ES-I3 (cell line): ENCODE measurements around the gene TOX2.

ENCODE experiments used
- H3K36me3 ChIP-seq: 2 replicates; pipeline ENCODE4 v1.6.1; 2013; ENCODE audit warnings: mild to moderate bottlenecking, low read length, control low read depth, moderate library complexity; ENCODE audit not compliant: insufficient read depth
- H3K4me1 ChIP-seq: 2 replicates; pipeline ENCODE4 v1.6.1; 2013; ENCODE audit warnings: mild to moderate bottlenecking, control low read depth, low read length; ENCODE audit not compliant: insufficient read depth
- H3K9ac ChIP-seq: 2 replicates; pipeline ENCODE4 v1.6.1; 2013; ENCODE audit warnings: low read depth, mild to moderate bottlenecking, low read length, moderate library complexity
- H3K9me3 ChIP-seq: 2 replicates; pipeline ENCODE4 v1.6.1; 2013; ENCODE audit warnings: mild to moderate bottlenecking, low read length, moderate library complexity; ENCODE audit not compliant: control insufficient read depth, insufficient read depth

Gene TOX2

GRCh38 chr20:43977252-43977651 is 62.6 kb downstream of the TOX2 start:
- no peaks in the 10 kb centered on the region for H3K36me3 ChIP-seq
- no peak overlapping the region for H3K9ac ChIP-seq
- no peaks in the 10 kb centered on the region for H3K4me1 ChIP-seq

GRCh38 chr20:43977962-43978361 is 63.3 kb downstream of the TOX2 start:
- Histone ChIP-seq H3K9ac (no peak overlapping the region), H3K4me1 (no peaks in the 10 kb centered on the region), H3K36me3 (no peaks in the 10 kb centered on the region), H3K9me3 (no peaks in the 10 kb centered on the region; the same call in 1 of the 2 replicates)

More at GRCh38 chr20:43977252-43977651, 62.6 kb downstream of the TOX2 start:
- no peaks in the 10 kb centered on the region; the same call in 1 of the 2 replicates for H3K9me3 ChIP-seq

- Histone ChIP-seq H3K9ac (no peak overlapping the region), H3K4me1 (peaks cover 3% of the 10 kb centered on the region; the same call in 1 of the 2 replicates), H3K9me3 (no peaks in the 10 kb centered on the region; the same call in 1 of the 2 replicates), H3K36me3 (no peaks in the 10 kb centered on the region)
Measured at GRCh38 chr20:43979576-43980105, 65.0 kb downstream of the TOX2 start.

- Histone ChIP-seq H3K9me3 (no peaks in the 10 kb centered on the region; the same call in 1 of the 2 replicates), H3K9ac (no peak overlapping the region), H3K36me3 (no peaks in the 10 kb centered on the region), H3K4me1 (peaks cover 10% of the 10 kb centered on the region; the same call in 1 of the 2 replicates)
Measured at GRCh38 chr20:43981540-43981939, 66.9 kb downstream of the TOX2 start.

- Histone ChIP-seq H3K4me1 (peaks cover 10% of the 10 kb centered on the region; the same call in 1 of the 2 replicates), H3K9ac (no peak overlapping the region), H3K9me3 (no peaks in the 10 kb centered on the region), H3K36me3 (no peaks in the 10 kb centered on the region)
Measured at GRCh38 chr20:43982016-43982415, 67.4 kb downstream of the TOX2 start.

GRCh38 chr20:43982886-43983285 is 68.2 kb downstream of the TOX2 start:
- peaks cover 10% of the 10 kb centered on the region; the same call in 1 of the 2 replicates for H3K4me1 ChIP-seq
- H3K9me3 ChIP-seq, result no peaks in the 10 kb centered on the region
- H3K36me3 ChIP-seq, result no peaks in the 10 kb centered on the region
- no peak overlapping the region for H3K9ac ChIP-seq

GRCh38 chr20:43983359-43983758 is 68.7 kb downstream of the TOX2 start:
- Histone ChIP-seq H3K9me3 (no peaks in the 10 kb centered on the region), H3K9ac (no peak overlapping the region), H3K4me1 (peaks cover 10% of the 10 kb centered on the region; the same call in 1 of the 2 replicates), H3K36me3 (no peaks in the 10 kb centered on the region)

- H3K36me3 ChIP-seq, result no peaks in the 10 kb centered on the region
- H3K9me3 ChIP-seq, result no peaks in the 10 kb centered on the region
Measured at GRCh38 chr20:43983904-43984361, 69.3 kb downstream of the TOX2 start.

GRCh38 chr20:43984587-43984986 is 69.9 kb downstream of the TOX2 start:
- Histone ChIP-seq H3K36me3 (no peaks in the 10 kb centered on the region), H3K9me3 (0 out of 2 replicates have a peak, but pooled peaks cover under 1% of the 10 kb centered on the region), H3K4me1 (peaks cover 10% of the 10 kb centered on the region; the same call in 1 of the 2 replicates), H3K9ac (no peak overlapping the region)

More at GRCh38 chr20:43983904-43984361, 69.3 kb downstream of the TOX2 start:
- H3K9ac ChIP-seq, result no peak overlapping the region
- peaks cover 10% of the 10 kb centered on the region; the same call in 1 of the 2 replicates for H3K4me1 ChIP-seq

GRCh38 chr20:43985121-43985520 is 70.5 kb downstream of the TOX2 start:
- Histone ChIP-seq H3K36me3 (no peaks in the 10 kb centered on the region), H3K9me3 (0 out of 2 replicates have a peak, but pooled peaks cover 3% of the 10 kb centered on the region), H3K4me1 (peaks cover 10% of the 10 kb centered on the region; the same call in 1 of the 2 replicates), H3K9ac (no peak overlapping the region)

GRCh38 chr20:43985608-43986316 is 71.1 kb downstream of the TOX2 start:
- Histone ChIP-seq H3K9me3 (0 out of 2 replicates have a peak, but pooled peaks cover 3% of the 10 kb centered on the region), H3K9ac (no peak overlapping the region), H3K36me3 (no peaks in the 10 kb centered on the region), H3K4me1 (peaks cover 10% of the 10 kb centered on the region; the same call in 1 of the 2 replicates)

- Histone ChIP-seq H3K9ac (no peak overlapping the region), H3K4me1 (peaks cover 10% of the 10 kb centered on the region; the same call in 1 of the 2 replicates), H3K9me3 (0 out of 2 replicates have a peak, but pooled peaks cover 3% of the 10 kb centered on the region), H3K36me3 (no peaks in the 10 kb centered on the region)
Measured at GRCh38 chr20:43987018-43987417, 72.4 kb downstream of the TOX2 start.

GRCh38 chr20:43987531-43987930 is 72.9 kb downstream of the TOX2 start:
- Histone ChIP-seq H3K9ac (no peak overlapping the region), H3K36me3 (no peaks in the 10 kb centered on the region), H3K9me3 (0 out of 2 replicates have a peak, but pooled peaks cover 3% of the 10 kb centered on the region), H3K4me1 (peaks cover 10% of the 10 kb centered on the region; the same call in 1 of the 2 replicates)

GRCh38 chr20:43988451-43988850 is 73.8 kb downstream of the TOX2 start:
- Histone ChIP-seq H3K9ac (no peak overlapping the region), H3K4me1 (peaks cover 10% of the 10 kb centered on the region; the same call in 1 of the 2 replicates), H3K36me3 (no peaks in the 10 kb centered on the region), H3K9me3 (0 out of 2 replicates have a peak, but pooled peaks cover 3% of the 10 kb centered on the region)
